Renal pelvis (tissue), 4 donors: Measurements from ENCODE around the gene AFP. TPM values are rescaled to one million over a fixed set of nuclear protein-coding genes. Genes with fewer than 3 reads are reported as not detected.

Experiments
- DNase-seq: peaks from one replicate; pipeline ENCODE4 v3.0.0-alpha.2; 2013
- polyA plus RNA-seq, 3 donors: library from polyadenylated mRNA; unstranded; fragments of 120-200 nt; gene quantifications; one replicate each; pipeline ENCODE4 v1.2.1, GENCODE V29; 2013; ENCODE audit not compliant: insufficient read length in 3 of 3

The AFP gene
- polyA plus RNA-seq, 3 donors = 437 to 1,749 (median 1,318) TPM

GRCh38 chr4:73432169-73433000, 3.6 kb upstream of the AFP start:
- DNase-seq = no peak

GRCh38 chr4:73433140-73433539, 2.9 kb upstream of the AFP start:
- no peak for DNase-seq

GRCh38 chr4:73434311-73434710, 1.7 kb upstream of the AFP start:
- no peak for DNase-seq

- no peak for DNase-seq
These were observed 895 bp downstream of the AFP start for GRCh38 chr4:73436674-73437557.

- DNase-seq = no peak
These were observed 1.5 kb downstream of the AFP start for GRCh38 chr4:73437558-73437956.

- no peak for DNase-seq
These were observed 2.0 kb downstream of the AFP start for GRCh38 chr4:73438048-73438447.

GRCh38 chr4:73438582-73439215, 2.7 kb downstream of the AFP start:
- DNase-seq = no peak

GRCh38 chr4:73439445-73439844, 3.4 kb downstream of the AFP start:
- DNase-seq = no peak

- DNase-seq = no peak
These were observed 4.0 kb downstream of the AFP start for GRCh38 chr4:73439991-73440390.

GRCh38 chr4:73440653-73441052, 4.6 kb downstream of the AFP start:
- DNase-seq = no peak

GRCh38 chr4:73442275-73442674, 6.3 kb downstream of the AFP start:
- no peak for DNase-seq

- DNase-seq = no peak
These were observed 7.2 kb downstream of the AFP start for GRCh38 chr4:73443224-73443623.

- no peak for DNase-seq
These were observed 9.6 kb downstream of the AFP start for GRCh38 chr4:73445383-73446335.

- peak; percentile 8 for DNase-seq
These were observed 10.4 kb downstream of the AFP start for GRCh38 chr4:73446336-73446938.

- no peak for DNase-seq
These were observed 11.7 kb downstream of the AFP start for GRCh38 chr4:73447671-73448070.

GRCh38 chr4:73448448-73449203, 12.6 kb downstream of the AFP start:
- DNase-seq = no peak

GRCh38 chr4:73450398-73451004, 14.5 kb downstream of the AFP start:
- DNase-seq = peak; percentile 4

- no peak for DNase-seq
These were observed 15.4 kb downstream of the AFP start for GRCh38 chr4:73451404-73451803.

- no peak for DNase-seq
These were observed 16.1 kb downstream of the AFP start for GRCh38 chr4:73451981-73452747.
